IMR-90 (cell line): ENCODE data around the gene MTHFSD. TPM values are rescaled to one million over a fixed set of nuclear protein-coding genes. Genes with fewer than 3 reads are reported as not detected.

Experiments
- ATAC-seq: fragments of 200-7000 bp; cut with Tn5 transposase; 2 replicates; pipeline ENCODE4 v1.9.1; 2020; ENCODE audit warnings: low read depth, mild to moderate bottlenecking, moderate library complexity
- BruUV-seq: library from RNA; stranded (reverse); fragments of 400-500 nt; replicated peaks from 2 replicates; lab custom pipeline; 2021; lab: Mats Ljungman, UMichigan
- CTCF ChIA-PET: fragments of 300-600 bp; formaldehyde crosslinking; extraction: SDS; loops from one replicate; lab custom pipeline; 2021; ENCODE audit warnings: antibody characterized with exemption; lab: Yijun Ruan, JAX
- POLR2A ChIA-PET: fragments of 300-600 bp; sonication (Branson Sonifier 250); formaldehyde crosslinking; loops from one replicate; lab custom pipeline; 2022; ENCODE audit warnings: antibody characterized with exemption; ENCODE audit not compliant: unreplicated experiment; lab: Charles Lee
- DNase-seq: peaks from one replicate; pipeline ENCODE4 v3.0.0; 2013
- H2AFZ ChIP-seq: replicated peaks from 2 replicates; pipeline ENCODE3; 2013; ENCODE audit warnings: low read length, mild to moderate bottlenecking; ENCODE audit not compliant: poor library complexity
- H2AK5ac ChIP-seq: 2 replicates; pipeline ENCODE4 v1.6.1; 2013; ENCODE audit warnings: low read depth, low read length, inconsistent platforms
- H2AK9ac ChIP-seq: replicated peaks from 2 replicates; pipeline ENCODE3; 2013; ENCODE audit warnings: mild to moderate bottlenecking, low read depth, low read length, moderate library complexity; ENCODE audit not compliant: poor library complexity
- H2BK120ac ChIP-seq: 2 replicates; pipeline ENCODE4 v1.6.1; 2013; ENCODE audit warnings: low read depth, low read length, inconsistent platforms
- H2BK15ac ChIP-seq: 3 replicates; pipeline ENCODE4 v1.6.1; 2013; ENCODE audit warnings: low read depth, low read length, inconsistent platforms
- H2BK20ac ChIP-seq: 2 replicates; pipeline ENCODE4 v1.6.1; 2013; ENCODE audit warnings: low read depth, mild to moderate bottlenecking, inconsistent platforms, low read length, moderate library complexity
- H2BK5ac ChIP-seq: 2 replicates; pipeline ENCODE4 v1.6.1; 2013; ENCODE audit warnings: mild to moderate bottlenecking, low read depth, low read length, inconsistent platforms; ENCODE audit not compliant: poor library complexity, severe bottlenecking
- H3K14ac ChIP-seq: replicated peaks from 2 replicates; pipeline ENCODE4 v1.6.1; 2013; ENCODE audit warnings: low read depth, low read length, inconsistent platforms
- H3K18ac ChIP-seq: 2 replicates; pipeline ENCODE4 v1.6.1; 2013; ENCODE audit warnings: low read depth, low read length, control low read depth
- H3K23ac ChIP-seq: 2 replicates; pipeline ENCODE4 v1.6.1; 2013; ENCODE audit warnings: low read depth, low read length, inconsistent platforms
- H3K27ac ChIP-seq: 2 replicates; pipeline ENCODE4 v1.5.1; 2013; ENCODE audit warnings: mild to moderate bottlenecking, control low read depth, low read length; ENCODE audit not compliant: insufficient read depth
- H3K27me3 ChIP-seq: 2 replicates; pipeline ENCODE4 v1.6.1; 2013; ENCODE audit warnings: low read length; ENCODE audit not compliant: control insufficient read depth, insufficient read depth
- H3K36me3 ChIP-seq: 2 replicates; pipeline ENCODE4 v1.6.1; 2013; ENCODE audit warnings: low read length, mixed read lengths; ENCODE audit not compliant: control insufficient read depth, insufficient read depth
- H3K4ac ChIP-seq: 2 replicates; pipeline ENCODE4 v1.6.1; 2013; ENCODE audit warnings: low read depth, low read length, inconsistent platforms
- H3K4me1 ChIP-seq: 2 replicates; pipeline ENCODE4 v1.6.1; 2013; ENCODE audit warnings: low read length, mixed read lengths; ENCODE audit not compliant: control insufficient read depth, insufficient read depth
- H3K4me2 ChIP-seq: 2 replicates; pipeline ENCODE4 v1.6.1; 2013; ENCODE audit warnings: low read depth, mild to moderate bottlenecking, control low read depth, low read length, moderate library complexity
- H3K4me3 ChIP-seq: 2 replicates; pipeline ENCODE4 v1.5.1; 2013; ENCODE audit warnings: low read depth, mild to moderate bottlenecking, control low read depth, low read length, moderate library complexity; ENCODE audit not compliant: insufficient read depth
- H3K56ac ChIP-seq: 2 replicates; pipeline ENCODE4 v1.6.1; 2013; ENCODE audit warnings: low read length, inconsistent platforms; ENCODE audit not compliant: insufficient read depth; ENCODE audit errors: extremely low read depth
- H3K79me1 ChIP-seq, 2 experiments: 2 replicates each; pipeline ENCODE4 v1.6.1; 2013; ENCODE audit warnings: low read length in 2 of 2, inconsistent platforms in 1 of 2, low read depth in 1 of 2
- H3K9ac ChIP-seq: 2 replicates; pipeline ENCODE4 v1.6.1; 2013; ENCODE audit warnings: low read depth, low read length, control low read depth
- H3K9me1 ChIP-seq: 2 replicates; pipeline ENCODE4 v1.6.1; 2013; ENCODE audit warnings: low read length, inconsistent platforms; ENCODE audit not compliant: insufficient read depth
- H3K9me3 ChIP-seq: 2 replicates; pipeline ENCODE4 v1.6.1; 2013; ENCODE audit warnings: low read length; ENCODE audit not compliant: control insufficient read depth, insufficient read depth
- H4K20me1 ChIP-seq: 2 replicates; pipeline ENCODE4 v1.6.1; 2013; ENCODE audit warnings: low read length, inconsistent platforms; ENCODE audit not compliant: insufficient read depth
- H4K5ac ChIP-seq: 2 replicates; pipeline ENCODE4 v1.6.1; 2013; ENCODE audit warnings: mild to moderate bottlenecking, low read depth, low read length, control low read depth
- H4K8ac ChIP-seq, 2 experiments: 2 replicates each; pipeline ENCODE4 v1.6.1; 2013; ENCODE audit warnings: low read depth in 2 of 2, low read length in 2 of 2, control low read depth in 1 of 2, inconsistent platforms in 1 of 2
- H4K91ac ChIP-seq: 2 replicates; pipeline ENCODE4 v1.6.1; 2013; ENCODE audit warnings: low read depth, low read length, inconsistent platforms; ENCODE audit not compliant: insufficient read depth
- BHLHE40 ChIP-seq: fragments of 150-350 bp; IDR thresholded peaks from 2 replicates; pipeline ENCODE4 v1.6.1; 2016; ENCODE audit warnings: mild to moderate bottlenecking, low read depth, low read length
- CEBPB ChIP-seq: IDR thresholded peaks from 2 replicates; pipeline ENCODE4 v1.6.1; 2012; ENCODE audit warnings: low read depth, low read length, improper control_type of control experiment
- CHD1 ChIP-seq: IDR thresholded peaks from 2 replicates; pipeline ENCODE4 v1.6.1; 2012; ENCODE audit warnings: low read depth, low read length, improper control_type of control experiment
- CTCF ChIP-seq: conservative IDR thresholded peaks from 2 replicates; pipeline ENCODE4 v1.5.1; 2012; ENCODE audit warnings: mild to moderate bottlenecking, low read depth, low read length, improper control_type of control experiment
- ELK1 ChIP-seq: fragments of 150-350 bp; IDR thresholded peaks from 2 replicates; pipeline ENCODE4 v1.6.1; 2016; ENCODE audit warnings: low read depth, mild to moderate bottlenecking, low read length, moderate library complexity, borderline replicate concordance
- FOS ChIP-seq: fragments of 150-350 bp; IDR thresholded peaks from 2 replicates; pipeline ENCODE4 v1.6.1; 2016; ENCODE audit warnings: low read depth, low read length
- MAZ ChIP-seq: IDR thresholded peaks from 2 replicates; pipeline ENCODE4 v1.6.1; 2012; ENCODE audit warnings: low read depth, mild to moderate bottlenecking, low read length, improper control_type of control experiment, moderate library complexity, borderline replicate concordance
- MXI1 ChIP-seq: IDR thresholded peaks from 2 replicates; pipeline ENCODE4 v1.6.1; 2012; ENCODE audit warnings: low read depth, mild to moderate bottlenecking, low read length, moderate library complexity, borderline replicate concordance
- NFE2L2 ChIP-seq: fragments of 150-350 bp; IDR thresholded peaks from 2 replicates; pipeline ENCODE4 v1.6.1; 2016; ENCODE audit warnings: low read depth, mild to moderate bottlenecking, low read length
- POLR2A ChIP-seq: IDR thresholded peaks from 2 replicates; pipeline ENCODE4 v1.6.1; 2012; ENCODE audit warnings: mild to moderate bottlenecking, low read depth, low read length
- RAD21 ChIP-seq: IDR thresholded peaks from 2 replicates; pipeline ENCODE4 v1.6.1; 2012; ENCODE audit warnings: low read length, improper control_type of control experiment
- RFX5 ChIP-seq: IDR thresholded peaks from 2 replicates; pipeline ENCODE4 v1.8.0; 2012; ENCODE audit warnings: low read depth, mild to moderate bottlenecking, low read length, moderate library complexity
- SMC3 ChIP-seq: fragments of 150-350 bp; IDR thresholded peaks from 2 replicates; pipeline ENCODE4 v1.6.1; 2016; ENCODE audit warnings: low read depth, mild to moderate bottlenecking, antibody characterized with exemption, low read length, moderate library complexity
- USF2 ChIP-seq: fragments of 150-350 bp; IDR thresholded peaks from 2 replicates; pipeline ENCODE4 v1.6.1; 2017; ENCODE audit warnings: mild to moderate bottlenecking, antibody characterized with exemption, low read length, low read depth
- WGBS, 2 experiments: methylation state at CpG; one replicate each; pipeline versions ENCODE4 v1.1.5 to v1.1.7; 2013; ENCODE audit warnings: missing lambda C conversion rate in 2 of 2; ENCODE audit not compliant: insufficient read length in 1 of 2; ENCODE audit errors: extremely low coverage in 2 of 2; 5-methylcytosine and 5-hydroxymethylcytosine counted together
- dilution Hi-C: fragments of 300-500 bp; cut with HindIII; formaldehyde crosslinking; loops from one replicate; pipeline ENCODE4 v1.14.3; 2018; ENCODE audit warnings: low sequenced_read_pairs; ENCODE audit not compliant: unreplicated experiment
- in situ Hi-C: fragments of 300-500 bp; cut with MboI; formaldehyde crosslinking; loops from 3 replicates; pipeline ENCODE4 v1.14.3; 2019; ENCODE audit warnings: low sequenced_read_pairs, inconsistent platforms, mixed read lengths
- intact Hi-C: fragments of 100-400 bp; cut with micrococcal nuclease; formaldehyde crosslinking; loops from 2 replicates; pipeline ENCODE4 v1.10.0; 2022
- polyA plus RNA-seq, 3 experiments: library from polyadenylated mRNA; depleted of rRNA; stranded (reverse); fragments of >200 nt; gene quantifications; 2 replicates each; pipeline ENCODE4 v1.2.3, GENCODE V29; 2012; ENCODE audit warnings: low replicate concordance in 1 of 3
- total RNA-seq: library from RNA; depleted of rRNA; stranded (reverse); fragments of >200 nt; gene quantifications from 2 replicates; pipeline ENCODE4 v1.2.3, GENCODE V29; 2012

The MTHFSD gene
- total and polyA plus RNA-seq, 2 of the 4 experiments (the other 2 are of a cell fraction): 8.2 to 16.8 TPM

GRCh38 chr16:86503830-86504229 lies 51.2 kb downstream of the MTHFSD start:
- H2BK20ac ChIP-seq: peak overlapping the region; percentile 87
- no peak for DNase-seq
- peak overlapping the region; percentile 63 for H4K5ac ChIP-seq
- no peak for ATAC-seq
- peak overlapping the region; percentile 98 for H3K9ac ChIP-seq
- peak overlapping the region; percentile 100 for H3K27ac ChIP-seq
- H3K14ac ChIP-seq: 0 out of 2 replicates have a peak overlapping the region, but pooled peaks have one; percentile 33
- H2BK5ac ChIP-seq: peak overlapping the region; percentile 99
- dilution Hi-C loops (no loop called here), in situ Hi-C loops (no loop called here), intact Hi-C loops (loop anchor here (2.0 to 10.0 kb wide), 2 partner anchors 161 to 349 kb away; no protein-coding TSS in a partner anchor)
- H2AK9ac ChIP-seq: peak overlapping the region; percentile 8
- peak overlapping the region; percentile 97 for H2AK5ac ChIP-seq
- H3K23ac ChIP-seq: peak overlapping the region; percentile 94; the same call in 1 of the 2 replicates
- H3K36me3 ChIP-seq: peaks cover 74% of the 10 kb centered on the region
- no CpG with 5 or more reads among the region's 6 CpGs for whole genome bisulfite sequencing, 2 experiments
- H4K20me1 ChIP-seq: peaks cover 61% of the 10 kb centered on the region
- H4K8ac ChIP-seq: peak overlapping the region; percentile 49 to 73; a peak in 3 of 4 replicates
- H3K27me3 ChIP-seq: no peaks in the 10 kb centered on the region
- peak overlapping the region; percentile 94 for H4K91ac ChIP-seq
- peak overlapping the region; percentile 96 for H3K4me2 ChIP-seq
- peak overlapping the region; percentile 39; the same call in 1 of the 2 replicates for H3K18ac ChIP-seq
- peak overlapping the region; percentile 97 for H3K4ac ChIP-seq
- 0 out of 3 replicates have a peak overlapping the region, but pooled peaks have one; percentile 34 for H2BK15ac ChIP-seq
- ChIA-PET CTCF (no interaction called here), POLR2A (interaction anchor here (0.5 to 0.6 kb wide), 2 partner anchors 10 to 637 kb away, joined by 3 read pairs; no protein-coding TSS in a partner anchor)
- no peak overlapping the region for H3K4me3 ChIP-seq
- peaks cover 0 to 29% of the 10 kb centered on the region in 2 experiments; a peak in 2 of 4 replicates for H3K79me1 ChIP-seq
- peaks cover 46% of the 10 kb centered on the region for H3K4me1 ChIP-seq
- peaks cover 20% of the 10 kb centered on the region for H3K9me1 ChIP-seq
- TF ChIP-seq RFX5 (no peak), FOS (no peak), RAD21 (no peak), NFE2L2 (no peak), CHD1 (no peak), MAZ (no peak), SMC3 (no peak), USF2 (no peak), CTCF (no peak), CEBPB (no peak), POLR2A (no peak), ELK1 (no peak), MXI1 (no peak), BHLHE40 (no peak)
- no peak overlapping the region for H2AFZ ChIP-seq
- peak overlapping the region; percentile 24; the same call in 1 of the 2 replicates for H3K56ac ChIP-seq
- H2BK120ac ChIP-seq: peak overlapping the region; percentile 80
- no TSS peak for BruUV-seq
- no peaks in the 10 kb centered on the region for H3K9me3 ChIP-seq
